Hindlimb muscle (tissue), 1 donor: Measurements from ENCODE around the gene IPO13. TPM values are rescaled to one million over a fixed set of nuclear protein-coding genes. Genes with fewer than 3 reads are reported as not detected.

Experiments used
- DNase-seq: peaks from one replicate; pipeline ENCODE4 v3.0.0-alpha.2; 2013
- polyA plus RNA-seq: library from polyadenylated mRNA; unstranded; fragments of 120-200 nt; gene quantifications from one replicate; pipeline ENCODE4 v1.2.1, GENCODE V29; 2013; ENCODE audit not compliant: insufficient read length

The IPO13 gene, protein sequence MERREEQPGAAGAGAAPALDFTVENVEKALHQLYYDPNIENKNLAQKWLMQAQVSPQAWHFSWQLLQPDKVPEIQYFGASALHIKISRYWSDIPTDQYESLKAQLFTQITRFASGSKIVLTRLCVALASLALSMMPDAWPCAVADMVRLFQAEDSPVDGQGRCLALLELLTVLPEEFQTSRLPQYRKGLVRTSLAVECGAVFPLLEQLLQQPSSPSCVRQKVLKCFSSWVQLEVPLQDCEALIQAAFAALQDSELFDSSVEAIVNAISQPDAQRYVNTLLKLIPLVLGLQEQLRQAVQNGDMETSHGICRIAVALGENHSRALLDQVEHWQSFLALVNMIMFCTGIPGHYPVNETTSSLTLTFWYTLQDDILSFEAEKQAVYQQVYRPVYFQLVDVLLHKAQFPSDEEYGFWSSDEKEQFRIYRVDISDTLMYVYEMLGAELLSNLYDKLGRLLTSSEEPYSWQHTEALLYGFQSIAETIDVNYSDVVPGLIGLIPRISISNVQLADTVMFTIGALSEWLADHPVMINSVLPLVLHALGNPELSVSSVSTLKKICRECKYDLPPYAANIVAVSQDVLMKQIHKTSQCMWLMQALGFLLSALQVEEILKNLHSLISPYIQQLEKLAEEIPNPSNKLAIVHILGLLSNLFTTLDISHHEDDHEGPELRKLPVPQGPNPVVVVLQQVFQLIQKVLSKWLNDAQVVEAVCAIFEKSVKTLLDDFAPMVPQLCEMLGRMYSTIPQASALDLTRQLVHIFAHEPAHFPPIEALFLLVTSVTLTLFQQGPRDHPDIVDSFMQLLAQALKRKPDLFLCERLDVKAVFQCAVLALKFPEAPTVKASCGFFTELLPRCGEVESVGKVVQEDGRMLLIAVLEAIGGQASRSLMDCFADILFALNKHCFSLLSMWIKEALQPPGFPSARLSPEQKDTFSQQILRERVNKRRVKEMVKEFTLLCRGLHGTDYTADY
- polyA plus RNA-seq, result 29.2 TPM

DNA sequence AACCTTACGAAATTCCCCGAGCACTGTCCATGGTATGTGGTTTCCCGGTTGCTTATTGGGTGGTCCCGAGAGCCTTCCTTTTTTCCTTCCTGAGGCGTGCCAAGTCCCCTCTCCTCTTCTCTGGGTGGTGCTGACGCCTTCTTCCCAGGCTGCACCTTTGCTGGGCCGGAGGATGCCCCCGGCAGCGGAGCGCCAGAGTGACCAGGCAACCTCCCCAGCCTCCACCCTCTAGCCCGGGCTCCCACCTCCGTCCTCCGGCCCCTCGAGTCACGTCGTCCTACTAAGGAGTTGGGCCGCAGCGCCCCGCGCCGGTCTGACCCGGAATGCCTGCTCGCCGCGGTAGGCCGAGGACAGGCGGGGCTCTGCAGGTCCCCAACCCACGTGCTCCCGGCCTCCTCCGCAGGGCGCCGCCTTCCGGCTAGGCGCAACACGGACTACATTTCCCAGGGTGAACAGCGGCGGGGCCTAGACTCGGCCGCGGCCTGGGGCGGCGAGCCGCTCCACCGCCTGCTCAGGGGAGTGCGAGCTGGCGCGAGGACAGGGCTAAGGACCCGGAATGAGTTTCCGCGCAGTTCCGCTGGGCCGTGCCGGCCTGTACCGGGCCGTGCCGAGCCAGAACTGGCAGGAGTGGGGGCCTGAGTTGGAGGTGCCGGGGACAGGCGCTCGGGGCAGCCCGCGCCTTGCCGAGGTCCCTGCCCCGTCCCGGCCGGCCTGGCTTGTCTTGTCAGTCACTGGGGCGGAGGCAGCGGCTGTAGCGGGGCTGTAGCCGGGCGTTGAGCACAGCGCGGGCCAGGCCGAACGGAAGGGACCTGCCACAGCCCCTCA lies at the start of gene IPO13:
Gene IPO13 (plus strand): TSS at position 715 of the 825 bp plus-strand sequence. CDS start 651 bp downstream, outside the sequence.
- peak; percentile 96 for DNase-seq

DNA sequence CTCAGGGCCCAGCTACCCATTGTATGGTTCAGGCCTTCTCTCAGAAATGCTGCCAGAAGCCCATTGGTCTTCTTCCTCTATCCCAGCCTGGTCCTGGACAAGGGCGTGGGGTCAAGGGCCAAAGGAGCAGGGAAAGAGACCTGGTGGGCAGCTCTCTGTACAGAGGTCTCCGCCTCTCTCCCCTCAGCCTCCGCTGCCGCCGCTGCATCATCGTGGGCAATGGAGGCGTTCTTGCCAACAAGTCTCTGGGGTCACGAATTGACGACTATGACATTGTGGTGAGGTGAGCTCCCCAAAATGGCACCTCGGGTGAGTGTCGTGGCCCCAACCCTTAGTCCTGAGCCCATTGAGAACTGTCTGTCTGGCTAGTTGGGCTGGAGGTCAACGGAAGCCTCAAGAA lies 47.8 kb upstream of the IPO13 start:
- no peak for DNase-seq

DNA sequence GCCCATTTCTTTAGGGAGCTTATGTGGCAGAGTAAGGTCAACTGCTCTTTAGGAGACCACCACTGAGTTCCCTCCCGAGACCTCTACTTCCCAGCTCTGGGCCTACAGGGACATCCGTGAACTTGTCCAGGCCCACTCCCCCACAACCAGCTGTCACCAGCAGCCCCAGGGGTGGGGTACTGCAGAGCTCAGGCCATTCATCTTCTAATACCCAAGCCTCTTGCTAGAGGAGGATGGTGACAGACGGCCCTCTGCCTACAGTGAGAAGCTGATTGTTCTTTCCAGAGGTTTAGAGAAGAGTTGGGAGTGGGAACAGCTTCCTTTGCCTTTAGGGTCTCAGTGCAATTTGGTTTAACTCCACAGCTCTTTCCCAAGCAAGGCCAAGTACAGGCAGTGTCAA lies 46.4 kb upstream of the IPO13 start:
- no peak for DNase-seq

DNA sequence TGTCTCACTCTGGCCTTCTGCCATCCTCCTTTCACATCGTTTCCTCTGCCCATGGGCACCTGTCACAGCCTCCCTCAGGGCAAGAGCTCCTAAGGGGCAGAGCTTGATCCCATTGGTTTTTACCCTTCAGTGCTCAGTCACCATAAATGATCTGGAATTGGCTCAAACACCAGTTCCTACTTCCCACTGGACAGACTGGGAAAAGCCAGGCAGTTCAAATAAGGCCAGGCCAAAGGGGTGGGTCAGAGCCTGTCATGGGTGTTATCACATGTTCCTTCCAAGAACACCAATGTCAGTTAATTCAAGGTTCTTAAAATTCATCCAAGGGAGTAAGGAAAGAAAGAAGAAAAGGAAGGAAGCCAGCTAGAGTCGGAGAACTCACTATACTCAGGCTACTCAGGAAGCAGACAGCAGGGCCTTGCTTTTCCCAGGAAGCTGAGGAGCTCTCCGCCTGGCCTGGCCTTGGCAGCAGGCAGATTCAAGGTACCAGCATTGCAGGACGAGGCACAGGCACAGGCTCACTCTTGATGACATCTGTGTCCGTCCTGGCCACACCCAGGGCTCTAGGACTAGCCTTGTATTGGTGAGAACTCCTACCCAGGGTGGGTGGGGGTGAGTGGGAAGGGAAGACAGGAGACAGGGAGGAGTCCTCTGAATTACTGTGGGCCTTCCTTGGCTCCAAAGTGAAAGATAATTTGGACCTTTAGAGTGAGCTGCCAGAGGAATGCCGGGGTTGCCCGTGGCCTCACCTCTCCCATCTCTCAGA lies 45.4 kb upstream of the IPO13 start:
- no peak for DNase-seq

DNA sequence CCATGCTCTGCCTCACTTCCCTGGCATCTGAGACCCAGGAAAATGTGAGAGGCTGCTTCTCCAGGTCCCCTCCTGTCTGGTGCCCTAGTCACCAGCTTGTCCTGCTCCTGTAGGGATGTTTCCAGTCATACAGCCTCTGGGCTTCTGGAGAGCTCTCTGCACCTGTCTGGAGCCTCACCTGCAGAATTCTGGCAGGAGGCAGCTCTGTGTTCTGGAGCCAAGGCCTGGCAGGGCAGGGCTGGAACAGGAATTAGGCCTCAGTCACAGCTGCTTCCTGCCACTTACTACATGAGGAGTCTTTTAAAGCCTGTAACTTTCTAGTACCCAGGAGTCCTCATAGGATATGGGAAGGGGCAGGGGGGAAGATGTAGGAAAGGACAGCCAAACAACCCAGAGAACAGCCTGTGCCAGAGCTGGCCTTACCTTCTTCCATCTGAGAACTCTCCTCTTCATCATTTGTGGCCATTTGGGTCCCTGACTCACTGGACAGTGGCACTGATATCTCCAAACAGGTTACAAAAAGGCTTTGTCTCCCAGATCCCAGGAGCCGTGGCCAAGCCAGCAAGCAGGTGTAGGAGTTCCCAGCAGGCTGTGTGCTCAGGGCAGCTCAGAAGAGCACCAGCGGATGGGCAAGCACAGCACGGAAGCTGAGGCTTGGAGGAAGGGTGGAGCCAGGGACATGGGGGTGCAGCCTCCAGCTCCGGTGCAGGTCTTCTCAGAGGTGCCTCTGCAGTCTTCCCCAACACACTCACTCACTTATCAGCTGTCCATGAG lies 44.5 kb upstream of the IPO13 start:
- no peak for DNase-seq

DNA sequence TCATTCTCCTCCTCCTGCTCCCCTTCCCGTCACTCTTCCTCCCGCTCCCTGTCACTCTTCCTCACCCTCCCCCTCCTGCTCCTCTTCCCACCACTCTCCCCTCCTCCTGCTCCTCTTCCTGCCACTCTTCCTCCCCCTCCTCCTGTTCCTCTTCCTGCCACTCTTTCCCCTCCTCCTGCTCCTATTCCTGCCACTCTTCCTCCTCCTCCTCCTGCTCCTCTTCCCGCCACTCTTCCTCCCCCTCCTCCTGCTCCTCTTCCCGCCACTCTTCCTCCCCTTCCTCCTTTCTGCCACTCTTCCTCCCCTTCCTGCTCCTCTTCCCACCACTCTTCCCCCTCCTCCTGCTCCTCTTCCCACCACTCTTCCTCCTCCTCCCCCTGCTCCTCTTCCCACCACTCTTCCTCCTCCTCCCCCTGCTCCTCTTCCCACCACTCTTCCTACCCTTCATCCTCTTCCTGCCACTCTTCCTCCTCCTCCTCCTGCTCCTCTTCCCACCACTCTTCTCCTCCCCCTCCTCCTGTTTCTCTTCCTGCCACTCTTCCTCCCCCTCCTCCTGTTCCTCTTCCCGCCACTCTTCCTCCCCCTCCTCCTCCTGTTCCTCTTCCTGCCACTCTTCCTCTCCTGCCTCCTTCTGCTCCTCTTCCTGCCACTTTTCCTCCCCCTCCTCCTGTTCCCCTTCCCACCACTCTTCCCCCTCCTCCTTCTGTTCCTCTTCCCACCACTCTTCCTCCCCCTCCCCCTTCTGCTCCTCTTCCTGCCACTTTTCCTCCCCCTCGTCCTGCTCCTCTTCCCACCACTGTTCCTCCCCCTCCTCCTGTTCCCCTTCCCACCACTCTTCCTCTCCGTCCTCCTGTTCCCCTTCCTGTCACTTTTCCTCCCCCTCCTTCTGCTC lies 41.8 kb upstream of the IPO13 start:
- no peak for DNase-seq

DNA sequence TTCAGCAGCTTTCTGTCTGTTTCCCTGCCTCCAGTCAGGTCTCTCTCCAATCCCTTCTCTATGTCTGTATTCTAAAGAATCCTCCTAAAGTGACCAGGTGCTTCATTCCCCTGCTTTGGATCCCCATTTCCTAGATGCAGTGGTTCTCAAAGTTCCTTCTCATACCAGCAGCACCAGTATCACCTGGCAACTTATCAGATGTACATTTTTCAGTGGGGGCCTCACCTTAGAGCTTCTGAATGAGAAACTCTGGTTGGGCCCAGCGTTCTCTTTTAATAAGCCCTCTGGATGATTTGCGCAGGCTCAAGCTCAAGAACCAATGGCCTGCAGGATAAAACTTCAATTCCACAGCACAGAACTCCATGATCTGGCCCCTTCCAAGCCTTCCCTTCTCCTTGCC lies 38.5 kb upstream of the IPO13 start:
- DNase-seq, result no peak

DNA sequence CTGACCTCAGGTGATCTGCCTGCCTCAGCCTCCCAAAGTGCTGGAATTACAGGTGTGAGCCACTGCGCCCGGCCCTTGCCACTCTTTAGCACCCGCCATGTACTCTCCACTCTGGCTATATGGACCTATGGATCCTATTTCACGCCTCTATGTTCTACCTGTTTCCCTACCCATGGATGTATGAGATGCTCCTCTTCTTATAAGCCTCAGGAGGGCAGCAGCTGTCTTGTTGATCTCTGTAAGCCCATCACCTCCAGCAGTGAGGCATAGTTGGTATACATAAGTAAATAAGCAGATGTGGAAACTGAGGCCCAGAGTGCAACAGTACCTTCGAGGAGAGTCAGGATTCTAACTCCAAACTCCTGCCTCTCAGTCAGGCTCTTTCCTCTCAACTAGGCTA lies 37.9 kb upstream of the IPO13 start:
- no peak for DNase-seq

DNA sequence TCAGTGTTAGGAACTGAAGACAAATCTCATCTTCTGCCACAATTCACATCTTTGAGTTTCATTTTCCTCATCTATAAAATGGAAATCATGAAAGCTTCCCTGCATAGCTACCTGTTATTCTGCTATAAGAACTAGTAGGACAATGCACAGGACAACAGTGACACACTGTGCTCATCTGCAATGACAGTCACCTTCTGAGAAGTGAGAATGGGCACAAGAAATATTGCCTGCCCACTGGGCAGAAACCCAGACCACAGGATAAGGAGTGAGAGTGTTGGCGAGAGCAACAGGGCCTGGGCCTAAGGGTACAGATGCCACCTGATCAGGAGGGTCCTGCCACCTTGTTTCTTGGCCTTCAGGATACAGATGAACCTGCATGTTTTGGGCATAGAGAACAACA lies 36.4 kb upstream of the IPO13 start:
- no peak for DNase-seq

DNA sequence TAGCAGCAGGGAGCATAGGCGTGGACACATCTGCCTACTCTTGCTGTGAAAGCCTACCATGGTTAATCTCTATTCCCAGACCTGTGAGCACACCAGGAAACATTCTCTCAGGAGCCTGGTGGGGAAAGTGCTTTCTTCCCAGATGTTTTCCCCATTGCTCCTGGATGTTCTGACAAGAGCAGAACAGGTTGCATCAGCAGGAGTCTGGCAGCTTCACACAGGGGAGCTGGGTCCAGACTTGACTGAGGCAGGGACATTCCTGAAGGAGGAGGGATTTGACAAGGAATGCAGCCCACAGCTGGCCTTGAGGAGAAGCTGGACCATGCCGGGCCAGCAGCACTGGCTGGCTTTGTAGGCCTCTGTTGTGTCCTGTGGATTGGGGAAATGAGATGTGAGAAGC lies 34.1 kb upstream of the IPO13 start:
- DNase-seq, result no peak

DNA sequence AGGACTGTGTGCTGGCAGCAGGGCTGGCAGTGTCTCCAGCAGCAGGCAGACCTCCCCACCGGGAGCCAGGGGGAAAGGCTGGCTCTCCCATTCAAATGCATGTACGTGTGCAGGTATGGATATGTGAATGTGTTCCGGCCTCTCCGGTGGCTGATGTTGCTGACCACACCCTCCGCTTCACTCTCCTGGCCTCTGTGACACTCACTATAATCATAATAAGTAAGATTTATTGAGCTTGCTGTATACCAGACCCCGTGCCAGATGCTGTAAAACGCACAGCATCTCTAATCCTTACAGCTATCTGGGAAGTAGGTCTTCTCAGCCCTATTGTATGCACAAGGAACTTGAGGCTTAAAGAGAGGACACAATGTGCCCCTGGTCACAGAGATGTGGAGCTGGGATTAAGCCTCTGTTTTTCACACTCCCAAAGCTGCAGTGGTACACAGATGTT lies 33.7 kb upstream of the IPO13 start:
- DNase-seq, result no peak

DNA sequence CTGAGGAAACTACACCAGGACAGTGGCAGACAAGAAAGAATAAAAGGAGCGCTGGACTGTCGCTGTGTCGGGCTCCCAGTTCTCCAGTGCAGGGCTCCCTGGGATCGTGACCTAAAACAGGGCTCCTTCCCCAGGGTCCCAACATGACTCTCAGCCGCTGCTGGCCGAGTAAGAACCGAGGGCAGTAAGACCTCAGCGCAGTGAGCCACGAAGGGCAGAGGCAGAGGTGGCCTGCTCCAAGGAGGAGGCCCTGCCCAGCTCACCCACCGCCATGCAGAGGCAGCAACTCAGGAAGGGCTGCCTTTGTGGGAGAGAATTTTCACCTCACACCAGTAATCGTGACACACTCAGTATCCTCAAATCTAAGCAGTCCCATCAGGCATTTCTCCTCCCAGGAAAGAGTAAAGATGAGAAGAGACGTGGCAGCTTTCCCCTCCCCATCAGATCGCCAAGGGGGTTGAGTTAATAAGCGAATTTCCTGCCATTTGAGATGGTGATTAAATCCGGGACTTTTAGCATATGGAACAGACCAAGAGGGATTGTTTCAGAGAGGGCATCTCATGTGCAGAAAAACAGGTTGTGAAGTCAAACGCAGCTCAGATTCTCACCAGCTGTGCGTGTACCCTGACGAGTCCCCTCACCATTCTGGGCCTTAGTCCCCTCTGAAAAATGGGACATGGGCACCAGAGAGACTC lies 32.9 kb upstream of the IPO13 start:
- no peak for DNase-seq

DNA sequence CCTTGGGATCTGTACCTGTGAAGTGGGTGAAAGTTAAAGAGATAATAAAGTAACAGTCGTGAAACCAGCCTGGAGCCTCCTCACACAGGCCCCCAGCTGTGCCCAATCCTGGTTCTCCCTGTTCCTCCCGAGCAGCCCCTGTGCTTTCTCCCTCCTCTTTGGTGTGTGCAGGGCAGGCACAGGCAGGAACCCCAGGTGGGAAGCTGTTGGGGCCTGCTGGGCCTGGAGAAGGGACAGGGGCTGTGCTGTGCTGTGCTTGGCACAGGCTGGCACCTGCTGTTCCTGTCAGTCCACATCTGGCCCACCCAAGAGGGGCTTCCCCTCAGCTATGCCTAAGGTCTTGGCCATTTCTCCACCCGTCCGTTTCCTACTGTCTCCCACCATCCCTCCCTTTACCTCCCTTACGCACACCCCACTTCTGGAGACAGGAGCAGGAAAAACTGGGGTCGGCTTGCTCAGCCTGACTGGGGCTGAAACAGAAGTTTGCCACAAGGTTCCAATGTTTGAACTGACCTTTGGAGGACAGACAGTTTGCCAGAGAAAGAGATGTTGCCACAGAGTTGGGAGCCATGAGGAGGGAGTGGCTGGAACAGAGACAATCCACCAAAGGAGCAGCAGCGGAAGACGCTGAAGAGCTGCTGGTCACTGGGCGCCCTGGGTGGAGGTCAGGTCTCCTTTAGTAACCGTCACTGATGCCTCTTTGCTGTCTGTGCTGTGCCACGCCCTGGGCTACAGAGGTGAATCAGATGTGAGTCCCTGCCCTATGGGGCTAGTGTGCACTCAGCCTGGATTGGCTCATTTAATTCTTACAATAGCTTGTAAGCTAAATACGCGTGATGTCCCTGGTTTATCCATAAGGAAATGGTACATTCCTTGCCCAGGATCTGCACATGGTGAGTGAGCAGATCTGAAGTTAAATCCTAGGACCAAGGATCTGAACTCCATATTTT lies 31.9 kb upstream of the IPO13 start:
- no peak for DNase-seq

DNA sequence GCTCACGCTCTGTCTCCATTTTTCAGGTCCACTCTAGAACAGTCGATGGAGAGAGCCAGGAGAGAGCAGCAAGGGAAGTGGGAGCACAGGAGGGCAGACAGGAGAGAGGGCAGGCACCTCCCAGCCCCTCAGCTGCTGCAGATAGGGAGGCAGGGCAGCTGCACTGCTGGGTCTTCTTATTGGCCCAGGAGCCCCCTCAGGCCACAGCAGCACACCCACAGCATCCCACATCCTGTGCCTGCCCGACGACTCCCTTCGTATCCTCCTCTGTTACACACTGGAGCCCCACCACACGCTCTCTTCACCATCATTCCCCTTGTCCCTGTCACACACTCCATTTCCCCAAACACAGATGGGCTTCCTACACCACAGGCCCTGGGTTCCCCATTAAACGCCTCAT lies 26.8 kb upstream of the IPO13 start:
- DNase-seq, result no peak

DNA sequence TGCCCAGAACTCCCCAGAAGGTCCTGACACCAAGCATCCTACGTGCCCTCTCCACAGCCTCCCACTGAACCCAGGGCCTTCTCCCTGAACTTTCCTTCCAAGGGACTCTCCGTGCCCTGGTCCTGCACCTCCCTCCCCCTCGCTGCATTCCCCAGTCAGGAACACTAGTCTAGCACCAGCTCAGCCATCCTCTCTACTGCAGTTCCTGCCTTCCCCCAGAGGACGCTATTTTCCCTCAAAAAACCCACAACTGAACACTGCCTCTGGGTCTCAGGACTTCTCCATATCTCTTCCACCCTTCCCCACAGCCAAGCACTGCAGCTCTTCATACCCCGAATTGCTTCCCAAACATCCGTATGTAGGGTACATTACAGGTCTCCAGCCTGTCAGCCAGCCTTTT lies 25.7 kb upstream of the IPO13 start:
- DNase-seq, result no peak

DNA sequence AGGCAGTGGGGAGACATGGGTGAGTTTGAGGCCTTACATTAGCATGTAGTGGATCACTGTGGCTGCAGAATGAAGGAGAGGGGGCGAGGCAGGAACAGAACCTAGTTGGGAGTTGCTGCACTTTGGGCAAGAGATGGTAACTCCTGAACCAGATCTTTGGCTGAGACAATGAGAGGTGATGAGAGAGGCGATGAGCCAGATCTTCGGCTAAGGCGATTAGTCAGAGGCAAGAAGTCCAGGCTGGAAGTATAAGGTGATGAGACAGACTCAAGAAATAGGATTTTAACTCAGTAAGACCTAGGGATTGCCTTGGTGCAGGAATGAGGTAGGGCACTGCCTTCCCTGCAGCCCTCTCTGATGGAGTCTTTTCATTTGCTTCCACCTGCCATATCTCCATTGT lies 22.2 kb upstream of the IPO13 start:
- no peak for DNase-seq

DNA sequence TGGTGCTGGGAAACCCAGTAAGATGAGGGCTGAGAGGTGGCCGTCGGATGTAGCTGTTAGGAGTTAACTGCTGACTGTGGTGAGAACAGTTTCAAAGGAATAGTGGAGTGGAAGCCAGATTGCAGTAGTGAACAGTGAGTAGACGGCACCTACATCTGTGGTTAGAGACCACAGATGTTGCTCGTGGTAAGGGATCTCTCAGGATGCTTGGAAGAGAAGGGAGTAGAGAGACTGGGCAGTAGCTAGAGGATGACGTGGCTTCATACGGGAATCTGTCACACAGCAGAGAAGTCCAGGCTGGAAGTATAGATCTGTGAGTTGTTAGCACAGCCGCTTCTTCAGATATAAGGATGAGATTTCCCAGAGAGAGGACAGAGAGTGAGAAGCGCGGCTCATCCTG lies 20.9 kb upstream of the IPO13 start:
- no peak for DNase-seq
